Colonic mucosa (tissue), 4 donors: ENCODE results near the gene CASKIN1. TPM values are rescaled to one million over a fixed set of nuclear protein-coding genes. Genes with fewer than 3 reads are reported as not detected.

ENCODE experiments used
- DNase-seq: peaks from one replicate; pipeline ENCODE4 v3.0.0-alpha.2; 2020
- H3K27ac ChIP-seq: fragments of 200-600 bp; one replicate; pipeline ENCODE4 v1.8.0; 2021
- H3K27me3 ChIP-seq: fragments of 200-600 bp; one replicate; pipeline ENCODE4 v1.8.0; 2021
- H3K36me3 ChIP-seq: fragments of 200-600 bp; one replicate; pipeline ENCODE4 v1.8.0; 2021
- H3K4me1 ChIP-seq: fragments of 200-600 bp; one replicate; pipeline ENCODE4 v1.8.0; 2021; ENCODE audit warnings: mild to moderate bottlenecking
- H3K4me3 ChIP-seq: fragments of 200-600 bp; one replicate; pipeline ENCODE4 v1.8.0; 2021
- H3K9ac ChIP-seq, 2 donors: one replicate each; pipeline ENCODE4 v1.7.0; 2013; ENCODE audit warnings: control low read depth in 2 of 2, low read depth in 2 of 2, low read length in 2 of 2
- H3K9me3 ChIP-seq: fragments of 200-600 bp; one replicate; pipeline ENCODE4 v1.8.0; 2021
- CTCF ChIP-seq: fragments of 200-600 bp; IDR thresholded peaks from one replicate; pipeline ENCODE4 v1.8.0; 2022; ENCODE audit warnings: antibody characterized with exemption, mild to moderate bottlenecking
- intact Hi-C: fragments of 100-400 bp; cut with DNase I; formaldehyde crosslinking; loops from one replicate; pipeline ENCODE4 v1.14.1; 2022
- total RNA-seq, 2 donors: library from RNA; stranded (reverse); fragmentation: NEBNext Ultra II Directional in 1 of 2; extraction: Animal tissue kit (Norgen Biotek cat#: 25700) in 1 of 2; gene quantifications; one replicate each; pipeline ENCODE4 v1.2.1, GENCODE V29; 2021
- donor health status: healthy.
- donor health status: DM: no; HTN: no; CAD: no.
- donor health status: DM: no; HTN: no; CAD: no.

CASKIN1 gene
- total RNA-seq, 2 donors from 2014 or later: 0.07 to 0.27 TPM

GRCh38 chr16:2149630-2150417 lies 46.6 kb downstream of the CASKIN1 start:
- no peak for TF ChIP-seq CTCF
- Histone ChIP-seq H3K27me3 (no peaks in the 10 kb centered on the region), H3K27ac (no peak overlapping the region), H3K36me3 (no peaks in the 10 kb centered on the region), H3K4me3 (no peak overlapping the region), H3K9ac (peak overlapping the region; percentile 69 to 78), H3K9me3 (no peaks in the 10 kb centered on the region), H3K4me1 (peaks cover 44% of the 10 kb centered on the region)
- no peak for DNase-seq
- intact Hi-C loops: no loop called here

GRCh38 chr16:2148714-2149629 lies 47.4 kb downstream of the CASKIN1 start:
- H3K9me3 ChIP-seq: no peaks in the 10 kb centered on the region
- no peaks in the 10 kb centered on the region for H3K27me3 ChIP-seq
- intact Hi-C loops: no loop called here
- peak overlapping the region; percentile 53 for H3K4me3 ChIP-seq
- peak overlapping the region; percentile 44 for H3K27ac ChIP-seq
- no peaks in the 10 kb centered on the region for H3K36me3 ChIP-seq
- H3K9ac ChIP-seq: peak overlapping the region; percentile 63 to 69
- H3K4me1 ChIP-seq: peaks cover 40% of the 10 kb centered on the region
- TF ChIP-seq CTCF: no peak
- peak; percentile 51 for DNase-seq

GRCh38 chr16:2147981-2148671 lies 48.3 kb downstream of the CASKIN1 start, which contains the start of gene RAB26:
Gene RAB26 (plus strand): TSS chr16:2148625. CDS start chr16:2148784, 159 bp downstream.
- intact Hi-C loops: no loop called here
- Histone ChIP-seq H3K4me3 (peak within 1 kb of the TSS; percentile 53), H3K9me3 (no peaks in the 10 kb centered on the region)

GRCh38 chr16:2147378-2147777 lies 49.0 kb downstream of the CASKIN1 start:
- Histone ChIP-seq H3K4me1 (peaks cover 28% of the 10 kb centered on the region), H3K27ac (peak overlapping the region; percentile 83), H3K9ac (peak overlapping the region in 1 of 2 donors; percentile 55), H3K4me3 (no peak overlapping the region), H3K36me3 (no peaks in the 10 kb centered on the region), H3K27me3 (no peaks in the 10 kb centered on the region), H3K9me3 (no peaks in the 10 kb centered on the region)
- no peak for DNase-seq
- intact Hi-C loops: no loop called here
- no peak for TF ChIP-seq CTCF

More at GRCh38 chr16:2147981-2148671, 48.3 kb downstream of the CASKIN1 start, which contains the start of gene RAB26:
- no peaks in the 10 kb centered on the region for H3K36me3 ChIP-seq
- no peaks in the 10 kb centered on the region for H3K27me3 ChIP-seq
- TF ChIP-seq CTCF: no peak
- peak within 1 kb of the TSS; percentile 63 to 69 for H3K9ac ChIP-seq
- DNase-seq: peak; percentile 93
- H3K27ac ChIP-seq: peak within 1 kb of the TSS; percentile 83
- peaks cover 36% of the 10 kb centered on the region for H3K4me1 ChIP-seq

GRCh38 chr16:2145843-2146242 lies 50.6 kb downstream of the CASKIN1 start:
- Histone ChIP-seq H3K36me3 (no peaks in the 10 kb centered on the region), H3K27ac (no peak overlapping the region), H3K4me1 (peaks cover 15% of the 10 kb centered on the region), H3K4me3 (no peak overlapping the region), H3K9me3 (no peaks in the 10 kb centered on the region), H3K27me3 (no peaks in the 10 kb centered on the region), H3K9ac (no peak overlapping the region)
- no peak for DNase-seq
- intact Hi-C loops: no loop called here
- TF ChIP-seq CTCF: no peak
